HG03196 (cell line): ENCODE data around the gene POLR2E.

ENCODE experiments used
- ATAC-seq: cut with Tn5 transposase; IDR thresholded peaks from one replicate; pipeline ENCODE4 v1.9.1; 2021; ENCODE audit not compliant: unreplicated experiment

The POLR2E gene

DNA sequence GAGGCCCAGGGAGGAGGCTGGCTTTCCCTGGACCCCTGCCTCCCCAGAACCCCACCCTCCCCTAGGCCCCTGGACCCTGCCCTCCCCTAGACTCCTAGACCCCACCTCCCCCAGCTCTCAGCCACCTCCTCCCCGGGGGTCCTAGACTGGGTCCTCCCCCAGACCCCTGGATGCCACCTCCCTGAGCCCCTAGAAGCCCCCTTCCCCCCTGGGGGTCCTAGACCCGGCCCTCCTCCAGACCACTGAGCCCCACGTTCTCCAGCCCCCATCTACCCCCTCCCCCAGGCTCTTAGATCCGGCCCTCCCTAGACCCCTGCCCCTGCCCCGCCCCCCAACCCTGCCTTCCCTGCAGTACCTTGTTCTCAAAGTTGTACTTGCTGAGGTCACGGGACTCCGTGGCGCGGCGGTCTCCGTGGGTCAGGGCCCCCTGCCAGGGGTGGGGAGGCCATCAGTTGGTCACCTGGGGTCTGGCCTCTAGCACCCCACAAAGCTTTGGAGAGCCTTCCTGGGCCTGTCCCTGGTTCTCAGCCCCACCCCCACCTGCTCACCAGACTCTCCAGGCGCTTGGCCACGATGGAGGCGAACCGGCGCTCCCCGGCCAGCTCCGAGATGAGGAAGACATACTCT lies 16.6 kb upstream of the POLR2E start:
- no peak for ATAC-seq

DNA sequence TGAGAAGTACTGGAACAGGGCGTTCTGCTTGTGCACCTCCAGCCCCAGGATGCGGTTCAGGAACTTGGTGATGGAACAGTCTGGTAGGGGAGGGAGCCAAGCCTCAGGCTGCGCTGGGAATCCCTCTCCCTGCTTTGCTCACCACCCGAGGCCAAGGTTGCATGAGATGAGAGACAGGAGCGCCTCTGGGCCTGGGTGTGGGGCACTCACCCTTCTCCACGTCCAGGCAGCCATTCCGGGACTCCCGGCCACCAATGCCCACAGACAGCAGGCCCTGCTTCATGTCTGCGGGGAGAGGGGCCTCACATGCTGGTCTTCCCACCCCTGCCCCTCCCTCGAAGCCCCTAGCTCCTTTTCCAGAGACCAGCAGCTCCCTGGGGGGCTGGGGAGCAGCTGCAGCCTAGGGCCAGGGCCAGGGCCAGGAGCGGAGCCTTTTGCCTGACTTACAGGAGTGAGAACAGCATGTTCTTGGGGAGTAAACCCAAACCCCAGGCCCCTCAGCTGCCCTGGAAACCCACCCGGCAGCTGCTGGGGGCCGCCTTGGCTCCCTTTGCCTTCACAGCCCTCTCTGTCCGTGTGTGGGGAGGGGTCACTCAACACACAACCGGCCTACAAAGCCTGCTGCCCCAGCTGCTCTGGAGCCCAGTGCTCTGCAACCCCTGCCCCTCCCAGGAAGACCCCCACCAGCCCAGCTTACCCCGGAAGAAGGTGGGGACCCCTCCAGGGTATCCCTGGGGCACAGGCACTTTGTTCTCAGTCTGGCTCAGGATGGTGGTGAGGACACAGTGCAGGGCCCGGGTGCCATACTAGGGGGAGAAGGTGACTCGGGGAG lies 15.8 kb upstream of the POLR2E start:
- ATAC-seq = no peak

- ATAC-seq = no peak
These were observed 14.8 kb upstream of the POLR2E start for GRCh38 chr19:1109697-1110671.

DNA sequence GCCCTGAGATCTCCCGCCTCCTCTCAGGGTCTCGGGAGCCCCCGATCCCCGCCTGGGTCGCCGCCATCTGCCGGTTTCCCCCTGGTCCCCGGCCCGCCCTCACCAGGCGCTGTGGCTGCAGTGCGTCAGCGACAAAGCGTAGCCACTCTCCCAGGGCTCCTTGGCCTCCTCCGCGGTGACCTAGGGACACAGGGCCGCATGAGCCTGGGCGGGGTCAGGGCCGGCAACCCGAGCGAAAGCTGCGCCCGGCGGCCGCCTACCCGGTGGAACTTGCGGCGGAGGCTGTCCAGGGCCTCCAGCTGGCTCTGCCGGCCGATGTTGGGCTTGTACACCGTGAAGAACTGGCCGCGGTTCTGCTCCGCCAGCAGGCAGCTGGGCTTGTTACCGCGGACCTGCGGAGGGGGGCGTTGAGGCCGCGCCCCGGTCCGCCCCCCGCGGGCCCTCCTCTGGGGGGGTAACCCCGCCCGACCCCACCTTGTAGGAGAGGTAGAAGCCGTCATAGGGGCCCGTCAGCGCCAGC lies 13.9 kb upstream of the POLR2E start:
- ATAC-seq = no peak

- no peak for ATAC-seq
These were observed 13.3 kb upstream of the POLR2E start for GRCh38 chr19:1108291-1109031.

GRCh38 chr19:1107661-1108261 lies 12.6 kb upstream of the POLR2E start:
- ATAC-seq = no peak

DNA sequence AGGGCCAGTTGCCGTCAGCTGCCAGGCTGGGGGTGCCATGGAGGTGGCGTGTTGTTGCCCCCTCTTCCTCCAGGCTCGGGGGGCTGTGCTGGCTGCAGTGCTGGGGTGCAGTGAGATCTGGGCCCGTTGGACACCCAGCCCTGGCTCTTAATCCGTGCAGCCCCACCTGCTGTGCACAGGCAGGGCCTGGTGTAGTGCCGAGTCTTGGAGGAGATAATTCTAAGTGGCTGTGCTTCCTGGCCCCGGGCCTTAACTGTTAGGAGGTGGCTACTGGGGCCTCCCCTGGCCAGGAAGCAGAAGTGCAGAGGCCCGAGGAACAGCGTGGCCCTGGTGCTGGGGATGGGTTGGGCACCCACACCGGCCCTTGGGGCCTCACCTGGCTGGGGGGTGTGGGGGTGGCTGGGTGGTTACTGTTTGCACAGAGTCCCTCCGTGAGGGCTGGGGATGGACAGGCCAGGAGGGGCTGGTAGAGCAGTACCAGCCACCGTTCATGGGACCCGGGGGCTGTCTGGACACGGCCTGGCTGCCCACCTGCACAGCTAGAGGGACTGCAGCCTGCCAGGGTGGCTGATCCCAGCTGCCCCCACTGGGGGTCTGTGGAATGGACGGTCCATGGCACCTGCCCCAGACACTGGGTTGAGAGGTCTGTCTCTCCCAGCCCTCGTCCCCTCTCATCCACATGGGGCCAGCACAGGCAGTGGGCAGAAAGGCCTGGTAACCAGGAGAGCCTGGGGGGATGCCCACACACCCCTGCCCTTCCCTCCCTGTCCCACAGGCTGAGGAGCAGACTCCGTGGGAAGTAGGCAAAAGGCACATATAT lies 11.9 kb upstream of the POLR2E start:
- ATAC-seq = no peak

DNA sequence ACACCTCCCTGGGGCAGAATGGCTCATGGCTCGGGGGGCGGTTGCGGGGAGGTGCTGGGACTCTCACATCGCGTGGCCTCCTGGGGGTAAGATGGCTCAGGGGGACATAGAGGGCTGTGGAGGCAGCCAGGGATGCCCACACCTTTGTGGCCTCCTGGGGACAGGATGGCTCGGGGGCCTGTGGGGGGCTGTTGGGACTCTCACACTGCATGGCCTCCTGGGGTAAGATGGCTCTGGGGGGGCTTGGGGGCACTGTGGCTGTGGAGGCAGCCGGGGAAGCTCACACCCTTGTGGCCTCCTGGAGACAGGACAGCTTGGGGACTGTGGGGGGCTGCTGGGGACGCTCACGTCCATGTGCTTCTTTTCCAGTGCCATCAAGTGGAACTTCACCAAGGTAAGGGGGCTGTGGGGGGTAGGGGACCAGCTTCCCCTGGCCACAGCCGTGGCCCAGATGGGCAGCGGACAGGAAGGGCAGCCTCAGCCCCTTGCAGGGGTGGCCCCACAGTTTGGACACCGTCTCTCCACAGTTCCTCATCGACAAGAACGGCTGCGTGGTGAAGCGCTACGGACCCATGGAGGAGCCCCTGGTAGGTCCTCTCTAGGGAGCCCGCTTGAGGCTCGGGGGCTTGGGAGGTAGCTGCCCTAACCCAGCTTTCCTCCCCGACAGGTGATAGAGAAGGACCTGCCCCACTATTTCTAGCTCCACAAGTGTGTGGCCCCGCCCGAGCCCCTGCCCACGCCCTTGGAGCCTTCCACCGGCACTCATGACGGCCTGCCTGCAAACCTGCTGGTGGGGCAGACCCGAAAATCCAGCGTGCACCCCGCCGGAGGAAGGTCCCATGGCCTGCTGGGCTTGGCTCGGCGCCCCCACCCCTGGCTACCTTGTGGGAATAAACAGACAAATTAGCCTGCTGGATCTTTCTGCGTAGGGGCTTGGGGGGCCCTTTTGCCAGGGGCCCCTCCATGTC lies 11.0 kb upstream of the POLR2E start:
- no peak for ATAC-seq

DNA sequence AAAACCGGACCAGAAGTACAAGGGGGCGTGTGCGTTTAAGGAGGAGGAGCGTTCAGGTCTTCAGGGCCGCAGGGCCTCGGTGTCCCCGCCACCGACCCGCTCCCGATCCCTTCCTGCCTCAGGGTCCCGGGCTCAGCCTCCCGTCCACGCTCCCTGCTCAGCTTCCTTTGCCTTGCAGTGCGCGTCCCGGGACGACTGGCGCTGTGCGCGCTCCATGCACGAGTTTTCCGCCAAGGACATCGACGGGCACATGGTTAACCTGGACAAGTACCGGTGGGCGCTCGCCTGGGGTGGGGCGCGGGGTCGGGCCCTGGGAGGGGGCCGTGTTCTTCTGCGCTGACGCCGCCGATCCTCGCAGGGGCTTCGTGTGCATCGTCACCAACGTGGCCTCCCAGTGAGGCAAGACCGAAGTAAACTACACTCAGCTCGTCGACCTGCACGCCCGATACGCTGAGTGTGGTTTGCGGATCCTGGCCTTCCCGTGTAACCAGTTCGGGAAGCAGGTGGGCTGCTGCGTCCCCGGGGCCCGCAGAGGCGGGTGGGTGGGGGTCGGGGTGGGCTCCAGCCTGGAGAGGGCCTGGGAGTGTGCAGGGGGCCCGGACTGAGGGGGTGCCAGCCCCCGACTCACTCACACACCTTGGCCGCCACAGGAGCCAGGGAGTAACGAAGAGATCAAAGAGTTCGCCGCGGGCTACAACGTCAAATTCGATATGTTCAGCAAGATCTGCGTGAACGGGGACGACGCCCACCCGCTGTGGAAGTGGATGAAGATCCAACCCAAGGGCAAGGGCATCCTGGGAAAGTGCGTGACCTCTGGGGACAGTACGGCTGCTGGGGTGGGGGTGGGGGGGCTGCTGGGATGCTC lies 10.1 kb upstream of the POLR2E start:
- no peak for ATAC-seq

DNA sequence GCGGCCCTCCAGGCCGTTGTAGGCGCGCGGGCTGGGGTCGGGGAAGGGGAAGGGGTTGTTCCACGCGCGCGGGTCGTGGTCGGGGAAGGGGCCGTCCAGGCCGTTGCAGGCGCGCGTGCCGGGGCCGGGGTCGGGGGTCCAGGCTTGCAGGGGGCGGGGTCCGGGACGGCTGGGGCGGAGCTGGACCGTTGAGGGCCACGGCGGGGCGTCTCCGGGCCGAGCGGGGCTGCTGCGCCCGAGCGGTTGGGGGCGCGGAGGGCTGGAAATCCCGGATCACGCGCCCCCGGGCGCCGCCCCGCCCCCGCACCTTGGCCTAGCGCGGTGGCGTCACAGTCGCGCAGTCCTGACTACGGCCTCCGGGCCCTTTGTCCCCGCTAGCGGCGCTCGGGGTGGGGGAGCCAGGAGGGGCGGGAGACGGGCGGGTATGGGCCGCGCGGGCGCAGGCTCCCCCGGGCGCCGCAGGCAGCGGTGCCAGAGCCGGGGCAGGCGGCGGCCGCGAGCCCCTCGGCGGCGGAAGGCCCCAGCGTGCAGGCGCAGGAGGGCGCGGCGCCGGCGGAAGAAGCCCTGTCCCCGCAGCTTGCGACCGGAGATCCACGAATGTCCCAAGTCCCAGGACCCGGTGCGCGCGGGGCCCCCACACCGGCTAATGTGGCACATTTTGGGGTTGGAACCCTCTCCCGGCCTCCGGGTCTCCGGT lies 9.3 kb upstream of the POLR2E start:
- ATAC-seq = peak; percentile 28

GRCh38 chr19:1103708-1104310 lies 8.6 kb upstream of the POLR2E start, which contains the start of gene GPX4:
Gene GPX4 (plus strand): TSS chr19:1103994. CDS start chr19:1104044, 50 bp downstream.
- peak; percentile 63 for ATAC-seq

DNA sequence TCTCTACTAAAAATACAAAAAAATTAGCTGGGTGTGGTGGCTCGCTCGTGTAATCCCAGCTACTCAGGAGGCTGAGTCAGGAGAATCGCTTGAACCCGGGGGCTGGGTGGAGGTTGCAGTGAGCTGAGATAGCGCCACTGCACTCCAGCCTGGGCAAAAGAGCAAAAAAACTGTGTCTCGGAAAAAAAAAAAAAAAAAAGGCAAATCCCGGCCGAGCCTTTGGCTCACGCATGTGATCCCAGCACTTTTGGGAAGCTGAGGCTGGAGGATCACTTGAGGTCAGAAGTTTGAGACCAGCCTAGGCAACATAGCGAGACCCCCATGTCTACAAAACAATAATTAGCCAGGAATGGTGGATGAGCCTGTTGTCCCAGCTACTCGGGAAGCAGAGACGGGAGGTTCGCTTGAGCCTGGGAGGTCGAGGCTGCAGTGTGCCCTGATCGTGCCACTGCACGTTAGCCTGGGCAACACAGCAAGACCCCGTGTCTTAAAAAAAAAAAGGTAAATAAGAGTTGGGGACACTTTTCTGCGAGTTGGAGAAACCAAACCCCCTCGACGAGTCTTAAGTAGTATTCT lies 8.0 kb upstream of the POLR2E start:
- ATAC-seq = no peak

GRCh38 chr19:1102407-1103131 lies 7.4 kb upstream of the POLR2E start:
- peak; percentile 21 for ATAC-seq

- ATAC-seq = no peak
These were observed 6.1 kb upstream of the POLR2E start for GRCh38 chr19:1101337-1101698.
